TTC549 (cell line): ENCODE results near the gene SYNPR.
"Not testable (repeated sequence)": the region's sequence is repeated elsewhere in the genome, so short reads cannot be mapped to it uniquely, and the experiment has no call there.

Experiments
- FAIRE-seq: peaks from 2 replicates; lab custom pipeline; 2012; peaks lifted over from hg19 to GRCh38; lab: Jason Lieb, UNC

The SYNPR gene

GRCh38 chr3:63278171-63279004 lies at the start of gene SYNPR:
Gene SYNPR, plus strand, starts transcription at chr3:63278308.
- no peak for FAIRE-seq

- FAIRE-seq, result peak; percentile 48
Measured at GRCh38 chr3:63228677-63229076, 49.4 kb upstream of the SYNPR start.

GRCh38 chr3:63230146-63230545 lies 48.0 kb upstream of the SYNPR start:
- FAIRE-seq, result no peak

DNA sequence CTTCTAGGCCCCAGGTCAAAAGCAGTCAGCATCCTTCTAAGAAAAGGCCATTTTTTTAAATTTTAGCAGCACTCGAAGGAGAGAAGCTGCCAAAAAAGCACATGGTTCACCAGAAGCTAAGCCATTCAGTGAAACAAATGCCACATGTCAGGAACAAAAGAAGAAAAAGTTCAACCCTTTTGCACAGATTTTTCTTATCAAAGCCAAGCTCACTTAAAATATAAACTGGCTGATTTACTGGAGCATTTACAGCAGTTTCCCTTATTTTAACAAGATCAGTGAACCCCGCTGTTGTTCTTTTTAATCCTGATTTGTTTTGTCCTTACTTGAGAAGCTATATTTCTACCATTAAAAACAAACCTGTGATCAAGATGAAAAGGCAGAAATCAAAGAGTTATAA lies 46.5 kb upstream of the SYNPR start:
- FAIRE-seq, result no peak

- FAIRE-seq, result peak; percentile 68
Measured at GRCh38 chr3:63232764-63233396, 45.2 kb upstream of the SYNPR start.

- no peak for FAIRE-seq
Measured at GRCh38 chr3:63240381-63240902, 37.7 kb upstream of the SYNPR start.

DNA sequence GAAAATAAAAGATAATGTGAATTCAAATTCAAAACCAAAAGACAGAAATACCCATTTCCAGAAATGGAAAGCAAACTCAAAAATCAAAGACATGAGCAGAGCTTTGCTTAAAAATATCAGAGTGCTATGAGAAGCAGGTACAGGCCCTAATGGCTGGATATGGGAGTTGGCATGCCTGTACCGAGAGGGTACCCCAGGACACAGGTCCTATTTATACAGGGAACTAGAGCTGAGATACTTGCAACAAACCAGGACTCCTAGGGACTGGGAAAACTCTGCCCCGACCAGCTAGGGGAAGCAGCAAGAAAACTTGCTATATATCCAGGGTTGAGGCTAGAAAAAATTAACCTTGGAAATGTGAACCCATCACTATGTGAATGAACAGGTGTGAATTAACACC lies 36.0 kb upstream of the SYNPR start:
- no peak for FAIRE-seq

GRCh38 chr3:63244486-63244885 lies 33.6 kb upstream of the SYNPR start:
- no peak for FAIRE-seq

DNA sequence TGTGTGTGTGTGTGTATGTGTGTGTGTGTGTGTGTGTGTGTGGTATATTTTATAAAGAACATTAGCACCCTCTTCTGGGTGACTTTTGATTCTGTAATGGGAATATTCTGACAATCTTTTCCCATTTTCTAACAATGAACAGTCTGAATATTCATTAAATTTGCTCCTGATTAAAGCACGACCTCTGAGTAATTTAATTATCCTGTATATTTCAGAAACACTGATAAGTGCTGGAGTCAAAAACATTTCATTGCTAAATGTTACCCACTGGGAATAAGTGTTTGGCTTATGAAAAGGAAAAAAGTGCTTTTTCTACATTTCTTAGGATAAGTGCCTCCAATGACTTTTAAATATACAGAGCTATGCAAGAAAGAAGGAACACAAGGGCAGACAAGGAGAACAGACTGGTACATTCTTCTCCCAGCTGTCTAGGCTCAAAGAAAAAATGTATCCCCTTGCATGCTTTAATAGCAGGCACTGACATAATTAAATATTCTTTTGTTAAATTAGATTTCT lies 32.3 kb upstream of the SYNPR start:
- FAIRE-seq, result no peak

GRCh38 chr3:63248015-63248414 lies 30.1 kb upstream of the SYNPR start:
- no peak for FAIRE-seq

GRCh38 chr3:63251499-63251898 lies 26.6 kb upstream of the SYNPR start:
- FAIRE-seq, result no peak

DNA sequence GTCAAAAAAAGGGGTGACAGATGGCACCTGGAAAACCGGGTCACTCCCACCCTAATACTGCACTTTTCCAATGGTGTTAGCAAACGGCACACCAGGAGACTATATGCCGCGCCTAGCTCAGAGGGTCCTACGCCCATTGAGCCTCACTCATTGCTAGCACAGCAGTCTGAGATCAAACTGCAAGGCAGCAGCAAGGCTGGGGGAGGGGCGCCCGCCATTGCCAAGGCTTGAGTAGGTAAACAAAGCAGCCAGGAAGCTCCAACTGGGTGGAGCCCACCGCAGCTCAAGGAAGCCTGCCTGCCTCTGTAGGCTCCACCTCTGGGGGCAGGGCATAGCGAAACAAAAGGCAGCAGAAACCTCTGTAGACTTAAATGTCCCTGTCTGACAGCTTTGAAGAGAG lies 22.3 kb upstream of the SYNPR start:
- FAIRE-seq, result not testable (repeated sequence)

- FAIRE-seq, result no peak
Measured at GRCh38 chr3:63264716-63265115, 13.4 kb upstream of the SYNPR start.

GRCh38 chr3:63274359-63274758 lies 3.7 kb upstream of the SYNPR start:
- no peak for FAIRE-seq

DNA sequence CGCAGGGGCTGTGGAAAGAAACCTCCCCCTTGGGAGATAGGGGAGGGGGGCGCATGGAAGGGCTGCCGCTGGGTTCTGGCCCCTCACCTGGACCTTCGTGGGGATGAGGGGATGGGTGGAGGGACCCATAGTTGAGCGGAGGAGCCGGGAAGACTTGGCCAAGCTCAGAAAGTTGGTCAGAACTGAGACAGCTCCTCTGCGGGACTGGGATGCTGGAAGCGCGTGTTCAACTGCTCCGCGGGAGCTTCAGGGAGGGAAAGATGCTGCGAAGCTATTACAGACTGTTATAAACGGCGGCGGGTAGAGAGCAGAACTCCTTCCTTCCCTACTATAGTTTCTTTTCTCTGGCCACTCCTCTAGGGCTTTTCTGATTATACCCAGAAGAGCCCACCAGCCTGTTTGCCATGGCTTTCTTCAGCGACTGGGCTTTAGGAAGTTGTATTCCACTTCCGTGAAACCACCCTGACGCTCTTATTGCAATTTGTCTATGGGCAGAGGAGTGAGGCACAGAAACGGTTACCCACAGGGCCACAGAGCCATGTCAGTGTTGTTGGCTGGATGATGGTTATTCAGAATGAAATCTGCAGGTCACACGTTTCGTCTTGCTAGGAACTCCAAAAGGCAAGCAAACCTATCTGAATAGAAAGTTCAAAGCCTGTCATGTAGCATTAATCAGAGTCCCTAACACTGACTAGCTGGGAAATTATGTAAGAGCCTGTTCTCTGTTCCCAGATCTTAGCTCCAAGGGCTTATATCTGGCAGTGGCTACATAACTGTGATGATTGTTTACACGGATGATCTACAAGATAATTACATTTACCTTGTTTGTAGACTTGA lies 1.1 kb downstream of the SYNPR start:
- FAIRE-seq, result no peak

- FAIRE-seq, result no peak
Measured at GRCh38 chr3:63287610-63288009, 9.5 kb downstream of the SYNPR start.

- no peak for FAIRE-seq
Measured at GRCh38 chr3:63290686-63291085, 12.6 kb downstream of the SYNPR start.

- no peak for FAIRE-seq
Measured at GRCh38 chr3:63294332-63294731, 16.2 kb downstream of the SYNPR start.

GRCh38 chr3:63295356-63295755 lies 17.2 kb downstream of the SYNPR start:
- no peak for FAIRE-seq

GRCh38 chr3:63295806-63296205 lies 17.7 kb downstream of the SYNPR start:
- FAIRE-seq, result no peak

GRCh38 chr3:63296249-63296648 lies 18.1 kb downstream of the SYNPR start:
- no peak for FAIRE-seq

GRCh38 chr3:63303238-63303637 lies 25.1 kb downstream of the SYNPR start:
- FAIRE-seq, result no peak

DNA sequence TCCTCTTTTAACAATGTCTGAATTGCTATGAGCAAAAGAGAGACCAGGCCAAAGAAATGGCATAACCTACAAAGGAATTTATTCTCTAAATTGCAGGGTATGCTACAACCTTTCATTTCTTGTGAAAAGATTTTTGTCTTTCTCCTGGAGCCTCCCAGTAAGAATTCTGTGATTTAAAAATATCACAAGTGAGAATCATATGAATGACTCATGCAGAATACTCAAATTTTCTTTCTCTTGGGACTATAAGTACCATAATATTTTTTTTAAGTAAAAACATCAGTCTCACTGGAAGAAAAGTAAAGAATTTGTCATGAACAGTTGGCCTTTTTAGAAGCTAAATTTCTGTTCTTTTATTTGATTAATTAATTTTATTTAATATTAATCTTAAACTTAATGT lies 26.3 kb downstream of the SYNPR start:
- FAIRE-seq, result no peak
